Mesodermal cell (in vitro differentiated cells): Measurements from ENCODE around the gene SH2D3A.

Experiments used
- H3K27ac ChIP-seq: 2 replicates; pipeline ENCODE4 v1.7.0; 2013; ENCODE audit warnings: mild to moderate bottlenecking, low read depth, low read length, moderate library complexity; ENCODE audit not compliant: severe bottlenecking
- H3K36me3 ChIP-seq: 2 replicates; pipeline ENCODE4 v1.7.1; 2013; ENCODE audit warnings: mild to moderate bottlenecking, low read length, moderate library complexity; ENCODE audit not compliant: control insufficient read depth, insufficient read depth
- H3K4me1 ChIP-seq: one replicate; pipeline ENCODE4 v1.7.1; 2013; ENCODE audit warnings: mild to moderate bottlenecking, low read length; ENCODE audit not compliant: insufficient read depth, control insufficient read depth, poor library complexity, severe bottlenecking
- H3K4me3 ChIP-seq: 2 replicates; pipeline ENCODE4 v1.7.0; 2013; ENCODE audit warnings: low read length, control low read depth, mild to moderate bottlenecking; ENCODE audit not compliant: insufficient read depth, poor library complexity, severe bottlenecking; ENCODE audit errors: extremely low read depth
- H3K9me3 ChIP-seq: 2 replicates; pipeline ENCODE4 v1.7.1; 2013; ENCODE audit warnings: mild to moderate bottlenecking, low read length, moderate library complexity; ENCODE audit not compliant: control insufficient read depth
- WGBS, 2 experiments: methylation state at CpG; one replicate each; pipeline ENCODE4 v1.1.5; 2013; ENCODE audit warnings: missing lambda C conversion rate in 2 of 2; ENCODE audit not compliant: insufficient coverage in 2 of 2; 5-methylcytosine and 5-hydroxymethylcytosine counted together

SH2D3A gene

DNA sequence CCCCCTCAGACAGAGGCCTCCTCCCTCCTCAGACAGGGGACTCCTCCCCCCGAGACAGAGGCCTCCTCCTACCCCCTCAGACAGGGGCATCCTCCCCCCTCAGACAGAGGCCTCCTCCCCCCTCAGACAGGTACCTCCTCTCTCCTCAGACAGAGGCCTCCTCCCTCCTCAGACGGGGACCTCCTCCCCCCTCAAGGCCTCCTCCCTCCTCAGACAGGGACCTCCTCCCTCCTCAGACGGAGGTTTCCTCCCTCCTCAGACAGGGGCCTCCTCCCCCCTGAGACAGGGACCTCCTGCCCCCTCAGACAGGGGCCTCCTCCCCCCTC is 60.6 kb downstream of the SH2D3A start:
- 64% methylated on average over 2 of the region's 3 CpGs; no CpG with 5 or more reads in 1 of the 2 experiments for WGBS, 2 experiments
- Histone ChIP-seq H3K4me3 (no peak overlapping the region), H3K27ac (no peak overlapping the region), H3K9me3 (no peaks in the 10 kb centered on the region), H3K36me3 (no peaks in the 10 kb centered on the region), H3K4me1 (no peaks in the 10 kb centered on the region)

DNA sequence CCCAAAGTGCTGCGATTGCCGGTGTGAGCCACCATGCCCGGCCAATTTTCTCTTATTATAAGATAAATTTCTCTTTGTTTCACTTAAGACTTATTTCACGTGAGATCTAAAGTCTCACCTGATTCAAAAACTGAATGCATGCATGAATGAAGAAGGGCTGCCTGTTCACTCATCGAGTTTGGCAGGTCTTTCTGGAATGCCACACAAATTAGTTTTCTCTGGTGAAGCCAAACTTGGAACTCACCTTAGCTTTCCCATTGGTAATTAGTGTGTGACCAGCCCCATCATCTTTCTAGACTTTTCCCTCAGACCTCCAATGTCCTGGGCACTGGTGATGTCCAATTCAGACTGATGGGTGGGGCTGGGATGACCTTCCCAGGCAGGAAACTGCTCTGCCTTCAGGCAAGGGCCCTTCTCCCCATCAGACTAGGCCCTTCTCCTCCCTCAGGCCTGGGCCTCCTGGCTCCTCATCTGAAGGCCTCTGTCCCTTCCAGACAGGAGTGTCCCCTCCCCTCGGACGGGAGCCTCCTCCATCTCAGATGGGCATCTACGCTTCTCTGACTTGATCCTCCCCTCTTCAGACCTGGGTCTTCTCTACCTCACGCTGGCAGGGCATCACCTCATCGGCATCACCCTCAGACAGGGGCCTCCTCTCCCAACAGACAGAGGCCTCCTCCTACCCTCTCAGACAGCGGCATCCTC is 61.2 kb downstream of the SH2D3A start:
- Histone ChIP-seq H3K9me3 (no peaks in the 10 kb centered on the region), H3K36me3 (no peaks in the 10 kb centered on the region), H3K4me3 (no peak overlapping the region), H3K27ac (no peak overlapping the region), H3K4me1 (no peaks in the 10 kb centered on the region)
- WGBS, 2 experiments, result 79 to 87% methylated on average over 6 to 8 of the region's 11 CpGs
